ENCODE measurements around the gene EYA2.

EYA2 gene

DNA sequence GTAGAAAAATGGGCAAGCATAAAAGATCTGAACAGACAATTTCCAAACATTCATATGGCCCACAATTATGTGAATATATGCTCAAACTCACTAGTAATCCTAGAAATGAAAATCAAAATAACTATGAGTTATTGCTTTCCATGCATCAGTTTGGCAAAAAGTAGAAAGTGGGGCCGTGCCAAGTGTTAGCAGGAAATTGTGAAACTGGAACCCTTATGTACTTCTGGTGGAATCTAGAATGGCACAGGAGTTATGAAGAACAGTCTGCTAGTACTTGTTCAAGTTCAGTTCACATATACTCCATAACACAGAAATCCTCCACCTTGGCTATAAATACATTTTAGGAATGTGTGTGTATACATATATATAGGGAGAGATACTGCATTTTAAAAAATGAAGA is 89.8 kb downstream of the EYA2 start:
- DNase-seq: no peak

DNA sequence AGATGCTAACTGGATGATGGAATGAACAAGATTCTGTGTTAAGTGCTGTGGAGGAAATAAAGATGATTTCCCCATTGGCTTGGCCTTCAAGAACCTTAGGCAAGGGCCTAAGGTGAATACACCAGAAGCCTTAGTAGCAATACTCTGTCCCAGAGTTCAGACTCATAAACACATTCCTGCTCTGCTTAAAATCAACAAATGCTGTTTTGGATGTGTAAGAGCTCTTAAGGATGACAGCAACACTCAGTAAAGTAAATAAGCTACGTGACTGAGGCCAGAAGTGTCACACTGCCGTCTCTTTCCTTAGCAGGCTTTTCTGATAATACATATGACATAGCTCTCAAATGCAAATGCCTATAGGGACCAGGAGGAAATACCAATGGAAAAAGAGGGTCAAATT is 90.6 kb downstream of the EYA2 start:
- no peak for DNase-seq

DNA sequence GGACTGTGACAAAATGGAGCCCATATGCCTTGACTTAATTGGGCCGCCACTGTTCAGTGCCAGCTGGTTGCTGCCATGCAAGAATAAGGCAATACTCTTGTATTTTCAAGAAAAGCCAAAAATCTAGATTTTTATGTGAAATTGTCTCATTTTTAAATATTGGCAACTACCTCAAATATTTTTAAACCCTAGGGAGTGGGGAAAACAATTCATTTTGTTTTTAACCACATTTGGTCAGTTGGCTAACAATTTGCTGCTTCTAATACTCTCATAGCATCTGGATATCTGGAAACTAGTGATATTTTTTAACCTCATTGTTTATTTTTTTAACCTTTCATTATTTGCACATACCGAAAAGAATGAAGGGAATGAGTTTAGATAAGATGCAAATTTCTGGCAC is 91.0 kb downstream of the EYA2 start:
- DNase-seq: no peak

DNA sequence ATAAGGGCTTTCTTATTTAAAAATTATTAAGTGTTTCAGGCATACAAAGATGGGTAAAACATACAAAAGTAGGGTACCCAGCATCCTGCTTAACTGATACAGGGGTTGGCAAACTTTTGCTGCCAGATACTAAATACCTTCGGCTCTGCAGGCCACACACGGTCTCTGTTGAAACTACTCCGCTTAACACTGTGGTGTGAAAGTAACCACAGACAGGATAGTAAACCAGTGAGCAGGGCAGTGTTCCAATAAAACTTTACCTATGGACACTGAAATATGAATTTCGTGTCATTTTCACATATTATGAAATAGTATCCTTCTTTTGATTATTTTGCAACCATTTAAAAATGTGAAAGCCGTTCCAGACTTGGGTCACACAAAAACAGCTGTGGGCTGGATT is 92.4 kb downstream of the EYA2 start:
- no peak for DNase-seq

DNA sequence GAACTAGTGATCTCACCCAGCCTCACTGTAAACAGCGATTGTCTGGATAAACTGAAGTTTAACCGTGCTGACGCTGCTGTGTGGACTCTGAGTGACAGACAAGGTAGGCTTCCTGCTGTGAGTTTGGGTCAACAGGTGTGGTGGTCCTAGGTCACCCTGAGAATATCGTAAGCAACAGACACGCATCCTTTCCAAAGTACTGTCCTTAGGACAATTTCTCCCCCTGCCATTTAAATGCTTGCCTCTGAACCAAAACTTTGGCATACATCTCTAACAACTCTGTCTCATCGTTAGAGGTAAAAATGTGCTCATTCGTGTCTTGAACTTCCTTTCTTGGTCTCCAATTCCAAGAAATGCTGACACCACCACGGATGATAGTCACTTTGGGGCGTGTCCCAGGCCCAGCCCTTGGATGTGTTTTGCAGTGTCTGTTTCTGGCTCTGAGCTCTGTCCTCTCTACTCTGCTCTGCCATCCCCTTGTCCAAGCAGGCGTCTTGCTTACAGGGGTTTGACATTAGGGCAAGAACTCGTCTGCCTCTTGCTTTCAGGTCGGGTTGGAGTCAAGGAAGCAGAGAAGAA is 95.5 kb downstream of the EYA2 start:
- no peak for DNase-seq

DNA sequence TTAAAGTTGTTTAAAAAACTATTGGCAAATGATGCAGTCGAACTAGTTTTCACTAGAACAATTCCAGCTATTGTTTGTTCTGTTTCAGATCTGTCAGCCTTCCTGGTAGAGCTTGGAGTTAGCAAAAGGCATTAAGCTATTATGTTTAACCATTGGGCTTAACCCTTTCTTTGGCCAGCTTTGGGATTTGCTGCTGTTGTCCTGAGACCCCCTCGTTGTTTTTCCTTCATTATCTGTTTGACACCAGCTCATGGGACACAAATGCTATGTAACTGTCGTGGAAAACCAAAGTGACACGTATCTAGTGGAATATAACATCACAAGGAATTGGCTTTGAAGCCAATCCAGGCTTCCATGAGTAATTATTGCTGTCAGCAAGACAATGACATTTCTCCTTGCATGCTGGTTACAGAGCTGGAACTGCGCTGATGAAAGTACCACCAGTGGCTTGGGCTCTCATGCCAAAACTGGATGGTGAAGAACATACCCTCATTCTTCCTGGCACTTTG is 96.0 kb downstream of the EYA2 start:
- no peak for DNase-seq

DNA sequence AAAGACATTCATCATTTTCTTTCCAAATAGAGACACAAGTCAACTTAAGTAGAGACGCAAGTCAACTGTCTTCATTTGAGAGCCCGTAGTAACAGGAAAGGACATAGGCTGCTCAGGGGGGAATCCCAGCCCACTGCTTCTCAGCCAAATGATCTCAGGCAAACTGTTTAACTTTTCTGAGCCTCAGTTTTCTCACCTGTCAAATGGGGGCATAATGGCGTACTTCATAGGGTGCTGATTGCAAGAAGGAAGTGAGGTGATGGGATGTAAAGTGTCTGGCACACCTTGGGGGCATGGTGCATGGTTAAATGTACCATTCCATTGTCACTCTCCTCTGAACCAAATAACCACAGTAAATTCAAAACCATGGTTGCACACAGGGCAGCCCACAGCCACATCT is 96.5 kb downstream of the EYA2 start:
- no peak for DNase-seq

DNA sequence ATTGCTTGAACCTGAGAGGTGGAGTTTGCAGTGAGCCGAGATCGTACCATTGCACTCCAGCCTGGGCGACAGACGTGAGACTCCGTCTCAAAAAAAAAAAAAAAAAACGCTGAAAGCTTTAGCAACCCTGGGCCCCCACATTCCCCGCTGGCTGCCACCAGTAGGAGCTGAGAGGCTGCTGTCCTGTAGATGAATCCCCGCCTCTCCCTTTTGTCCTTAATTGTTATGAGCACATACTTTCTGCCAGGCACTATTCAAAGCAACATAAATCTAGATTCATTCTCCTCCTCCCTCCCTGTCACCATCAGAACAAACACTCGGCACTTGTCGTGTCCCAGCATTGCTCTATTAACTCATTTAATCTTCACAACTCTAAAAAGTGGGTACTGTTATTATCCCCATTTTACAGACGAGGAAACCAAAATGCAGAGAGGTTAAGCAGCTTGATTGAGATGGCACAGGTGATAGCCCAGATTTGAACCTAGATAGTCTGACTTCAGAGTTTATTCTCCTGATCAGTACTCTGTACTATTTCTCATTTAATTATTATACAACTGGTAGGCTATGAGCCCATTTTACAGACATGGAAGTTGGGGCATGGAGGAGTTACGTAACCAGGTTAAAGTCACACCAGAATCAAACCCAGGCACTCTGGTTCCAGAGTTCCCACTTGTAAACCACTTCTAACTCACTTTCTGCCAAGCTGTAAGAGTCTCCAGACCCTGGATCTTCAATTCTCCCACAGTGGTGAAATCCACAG is 97.4 kb downstream of the EYA2 start:
- no peak for DNase-seq

DNA sequence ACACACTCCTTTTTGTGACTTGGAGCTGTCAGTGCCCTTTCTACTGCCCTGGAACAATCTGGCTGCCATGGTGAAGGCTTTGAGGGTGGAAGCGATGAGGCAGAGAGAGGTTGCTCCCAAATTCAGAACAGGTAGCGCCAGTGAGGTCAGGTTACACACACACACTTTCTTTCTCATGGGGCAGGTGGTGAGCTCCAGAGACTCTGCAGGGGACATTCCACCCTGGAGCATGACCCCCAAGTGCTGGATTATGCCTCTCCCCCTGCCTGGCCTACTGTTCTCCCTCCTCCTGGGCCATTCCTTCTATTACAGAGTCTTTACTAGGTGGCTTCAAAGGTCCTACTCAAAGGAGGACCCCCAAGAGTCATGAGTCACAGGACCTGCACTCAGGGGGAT is 98.0 kb downstream of the EYA2 start:
- DNase-seq: no peak

DNA sequence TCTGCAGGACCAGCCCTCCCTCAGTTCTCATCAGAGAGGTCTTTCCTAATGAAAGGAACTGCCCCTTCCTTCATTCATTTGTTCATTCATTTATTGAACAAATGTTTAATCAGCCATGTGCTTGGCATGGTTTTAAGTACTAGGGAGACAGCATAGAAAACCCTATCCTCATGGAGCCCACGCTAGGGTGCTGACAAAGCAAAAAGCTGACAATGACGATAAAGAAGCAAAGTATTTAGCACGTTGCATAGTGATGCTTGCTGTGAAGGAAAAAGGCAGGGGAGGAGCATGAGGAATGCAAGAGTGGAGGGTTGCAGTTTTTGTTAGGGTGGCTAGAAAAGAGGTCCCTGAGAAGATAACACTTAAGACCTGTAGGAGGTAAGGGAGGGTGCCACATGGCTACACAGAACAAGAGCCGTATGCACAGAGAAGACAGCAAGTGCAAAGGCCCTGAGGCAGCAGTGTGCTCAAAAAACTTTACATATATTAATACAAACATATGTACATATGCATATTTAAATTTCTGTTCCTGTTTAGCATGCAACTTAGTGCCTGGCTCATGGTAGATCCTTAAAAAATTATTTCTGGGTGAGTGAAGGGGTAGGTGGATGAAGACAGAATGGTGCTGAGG is 98.9 kb downstream of the EYA2 start:
- no peak for DNase-seq

DNA sequence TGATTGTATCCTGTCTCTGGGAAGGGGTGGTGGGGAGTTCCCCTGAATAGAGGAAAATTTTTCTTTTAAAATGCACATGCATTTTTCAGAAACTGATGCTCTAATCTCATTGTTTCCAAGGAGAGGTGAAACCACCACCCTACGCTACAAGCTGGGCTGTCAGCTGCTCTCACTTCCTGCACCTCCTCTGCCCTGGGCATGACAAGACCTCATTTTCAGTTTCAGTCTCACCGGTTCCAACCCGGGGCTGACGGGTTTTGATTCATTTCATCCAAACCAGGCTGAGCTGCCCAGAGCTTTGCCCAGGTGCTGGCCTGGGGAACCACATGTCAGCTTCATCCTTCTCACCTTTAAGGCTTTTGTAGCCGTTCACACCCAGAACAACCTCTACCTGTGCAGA is 99.7 kb downstream of the EYA2 start:
- no peak for DNase-seq

DNA sequence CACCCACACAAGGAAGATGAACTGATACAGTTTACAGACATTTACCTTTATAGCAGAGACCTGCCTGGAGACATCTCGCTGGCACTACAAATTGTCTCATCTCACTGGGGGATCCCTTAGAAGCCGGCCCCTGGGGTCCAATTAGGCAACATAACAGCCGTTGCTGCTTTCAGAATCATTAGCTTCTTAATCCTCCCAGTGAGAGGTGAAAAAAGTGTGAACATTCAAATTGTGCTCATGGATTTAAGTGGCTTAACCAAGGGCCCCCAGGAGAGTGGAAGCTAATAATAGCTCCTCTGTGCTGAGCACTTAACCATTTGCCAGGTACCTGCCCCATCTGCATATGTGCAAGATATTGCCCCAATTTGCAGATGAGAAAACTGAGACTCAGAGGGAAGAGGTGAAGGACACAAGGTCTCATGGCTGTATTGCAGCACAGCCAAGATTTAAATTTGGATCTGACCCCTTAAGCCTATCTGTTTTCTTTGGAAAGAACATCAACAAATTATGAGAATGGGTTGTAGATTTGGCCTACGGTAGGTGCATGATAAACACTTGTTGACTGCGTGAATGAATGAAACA is 101.0 kb downstream of the EYA2 start:
- DNase-seq: no peak

DNA sequence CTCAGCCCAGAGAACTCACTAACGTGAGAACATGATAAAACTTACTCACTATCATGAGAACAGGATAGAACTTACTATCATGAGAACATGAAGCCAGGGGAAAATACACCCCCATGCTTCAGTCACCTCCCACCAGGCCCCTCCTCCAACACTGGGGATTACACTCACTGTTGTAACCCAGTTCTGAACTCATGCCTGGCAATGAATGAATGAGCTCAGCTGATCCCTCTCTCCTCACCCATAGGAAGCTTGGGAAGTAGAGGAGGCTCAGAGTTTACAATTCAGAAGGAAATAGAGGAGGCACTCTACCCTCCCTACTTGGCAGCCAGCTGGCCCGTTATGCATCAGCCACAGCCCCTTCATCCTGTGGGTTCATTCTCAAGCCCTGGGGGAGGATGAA is 102.5 kb downstream of the EYA2 start:
- DNase-seq: no peak

DNA sequence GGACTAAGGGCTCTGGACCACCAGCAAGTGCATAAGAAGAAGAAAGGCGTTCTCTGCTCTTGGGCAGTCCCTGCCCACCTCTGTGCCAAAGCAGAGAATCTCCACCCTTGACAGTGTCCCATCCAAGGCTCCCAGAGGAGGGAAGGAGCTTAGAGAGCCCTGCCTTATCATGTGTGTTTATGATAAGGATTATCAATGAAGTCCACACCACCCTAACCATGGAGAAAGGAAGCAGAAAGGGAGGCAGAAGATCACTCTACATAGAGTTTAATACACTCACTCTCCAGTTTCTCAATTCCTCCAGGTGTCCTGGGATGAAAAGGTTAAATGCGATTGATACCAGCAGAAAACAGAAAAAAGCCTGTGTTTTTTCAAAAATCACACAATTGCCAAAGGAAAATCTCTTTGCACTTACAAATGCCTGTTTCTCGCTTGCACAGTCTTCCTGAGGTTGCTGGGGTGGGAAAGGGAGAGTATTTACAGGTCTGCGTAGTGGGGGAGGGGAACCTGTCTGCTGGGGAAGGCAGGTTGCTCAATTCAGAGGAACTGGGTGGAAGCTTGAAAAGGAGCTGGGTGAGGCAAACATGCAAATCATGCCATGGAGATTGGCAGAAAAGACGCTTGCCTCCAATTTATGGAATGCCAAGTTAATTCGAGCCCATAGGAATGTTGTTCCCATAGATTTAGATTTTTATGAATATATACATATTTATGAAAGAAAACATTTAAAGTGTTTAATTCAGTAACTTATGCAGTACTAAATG is 104.0 kb downstream of the EYA2 start:
- DNase-seq: no peak

DNA sequence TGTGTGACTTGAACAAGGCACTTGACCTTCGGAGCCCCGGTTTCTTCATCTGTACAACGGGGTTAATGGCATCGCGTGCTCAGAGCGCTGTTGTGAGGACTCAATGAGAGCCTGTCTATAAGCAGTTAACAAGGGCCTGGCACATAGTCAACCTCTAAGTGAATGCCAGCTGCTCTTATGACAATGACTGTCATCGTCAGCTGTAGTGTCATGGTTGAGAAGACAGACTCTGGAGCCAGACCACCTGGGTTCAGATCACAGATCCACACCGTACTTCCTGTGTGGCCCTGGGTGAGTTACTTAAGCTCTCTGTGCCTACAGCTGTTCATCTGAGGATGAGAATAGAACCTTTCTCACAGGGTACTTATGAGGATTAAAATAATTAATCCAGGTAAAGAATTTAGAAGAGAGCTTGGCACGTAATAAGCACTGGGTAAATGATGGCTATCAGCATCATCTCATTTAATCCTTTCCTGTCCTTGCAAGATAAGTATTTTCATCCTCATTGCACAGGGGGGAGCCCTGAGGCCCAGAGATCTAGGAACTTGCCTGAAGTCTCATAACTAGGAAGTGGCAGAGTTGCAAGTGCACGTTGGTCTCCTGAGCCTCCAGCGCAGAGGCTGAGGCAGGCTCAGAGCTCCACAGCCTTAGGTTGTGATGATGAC is 105.3 kb downstream of the EYA2 start:
- no peak for DNase-seq

DNA sequence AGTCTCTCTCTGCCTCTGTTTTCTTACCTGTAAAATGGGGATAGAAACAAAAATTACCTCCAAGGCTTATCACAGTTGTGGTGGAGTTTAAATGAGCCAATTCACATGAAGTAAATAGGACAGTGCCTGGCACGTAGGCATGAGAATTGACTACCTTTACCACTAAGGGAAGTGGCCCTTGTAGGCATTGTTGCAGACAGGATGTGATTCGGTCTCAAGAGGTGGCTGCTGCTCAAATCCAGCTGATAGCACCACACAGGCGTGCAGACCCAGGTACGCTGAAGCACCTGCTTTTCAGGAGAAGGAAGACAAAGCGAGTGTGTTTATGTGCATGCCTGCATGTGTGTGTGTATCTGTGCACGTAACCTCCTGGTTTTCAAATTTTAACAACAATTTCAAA is 108.6 kb downstream of the EYA2 start:
- DNase-seq: no peak

DNA sequence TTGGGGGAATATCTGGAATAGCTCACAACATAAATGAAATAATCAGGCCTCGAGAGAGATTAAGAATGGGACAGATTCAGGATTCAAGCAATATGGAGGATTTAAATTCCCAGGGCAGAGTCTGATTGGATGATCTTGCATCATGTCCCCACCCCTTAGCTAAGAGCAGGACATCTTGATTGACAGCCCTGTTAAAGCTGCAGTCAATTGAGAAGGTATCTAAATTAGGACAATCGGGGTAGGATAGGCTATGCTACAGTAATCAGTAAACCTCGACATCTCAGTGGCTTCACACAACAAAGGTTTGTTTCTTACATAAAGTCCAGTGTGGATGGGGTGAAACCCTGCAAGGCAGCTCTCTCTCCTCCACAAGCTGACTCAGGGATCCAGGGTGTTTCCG is 109.5 kb downstream of the EYA2 start:
- no peak for DNase-seq

DNA sequence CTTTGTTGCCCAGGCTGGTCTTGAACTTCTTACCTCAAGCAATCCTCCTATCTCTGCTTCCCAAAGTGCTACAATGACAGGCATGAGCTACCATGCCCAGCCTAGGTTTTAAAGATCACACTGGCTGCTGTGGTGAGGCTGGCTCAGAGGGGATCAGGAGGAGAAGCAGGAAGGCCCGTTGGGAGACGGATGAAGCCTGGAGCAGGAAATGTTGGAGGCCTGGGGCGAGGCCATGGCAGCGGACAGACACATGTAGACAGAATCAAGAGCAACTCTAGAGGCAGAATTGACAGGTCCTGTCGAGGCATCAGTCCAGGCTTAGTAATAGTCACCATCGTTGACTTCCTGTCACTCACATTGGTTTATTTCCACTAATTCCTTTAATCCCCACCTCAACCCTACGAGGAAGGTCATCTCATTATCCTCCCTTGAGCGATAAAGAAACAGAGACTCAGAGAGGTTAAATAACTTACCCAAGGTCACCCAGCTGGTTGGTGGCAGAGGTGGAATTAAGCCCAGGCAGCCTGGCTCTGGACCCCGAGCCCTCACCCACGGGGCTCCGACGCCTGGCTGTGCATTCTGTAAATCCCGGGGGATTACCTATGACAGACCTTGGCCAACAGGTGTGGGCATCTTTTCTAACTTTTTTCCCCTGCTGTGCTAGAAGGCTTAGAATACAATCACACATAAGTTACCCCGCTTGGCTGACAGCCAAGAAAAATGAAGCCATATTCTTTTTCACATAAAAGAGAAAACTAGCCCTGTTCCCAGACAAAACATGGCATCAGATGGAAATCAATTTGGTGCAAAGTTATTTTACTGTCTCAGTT is 113.4 kb downstream of the EYA2 start:
- DNase-seq: no peak

DNA sequence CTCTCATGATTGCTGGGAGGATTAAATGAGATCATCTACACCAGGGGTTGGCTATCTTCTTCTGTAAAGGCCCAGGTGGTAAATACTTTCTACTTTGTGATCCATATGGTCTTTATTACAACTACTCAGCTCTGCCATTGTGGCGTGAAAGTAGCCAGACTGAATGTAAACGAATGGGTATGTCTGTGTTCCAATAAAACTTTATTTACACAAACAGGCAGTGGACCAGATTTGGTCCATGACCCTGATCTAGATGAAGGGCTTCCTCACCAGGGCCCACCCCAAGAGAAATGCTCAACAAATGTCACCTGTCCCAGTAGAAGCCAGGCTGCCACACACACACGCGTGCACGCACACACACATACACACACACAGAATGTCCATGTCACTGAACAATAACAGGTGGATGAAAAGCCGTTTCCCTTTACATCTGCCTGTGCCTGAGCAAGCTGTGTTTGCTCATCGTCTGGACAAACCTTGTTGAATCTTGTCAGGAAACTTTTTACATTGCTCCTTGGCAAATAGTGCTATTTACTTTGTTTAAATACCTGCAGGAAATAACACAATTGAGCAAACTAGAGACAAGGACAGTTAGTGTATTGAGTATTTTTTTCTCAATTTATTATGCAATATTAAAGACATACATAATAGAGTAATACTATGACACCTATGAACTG is 114.3 kb downstream of the EYA2 start:
- DNase-seq: no peak

DNA sequence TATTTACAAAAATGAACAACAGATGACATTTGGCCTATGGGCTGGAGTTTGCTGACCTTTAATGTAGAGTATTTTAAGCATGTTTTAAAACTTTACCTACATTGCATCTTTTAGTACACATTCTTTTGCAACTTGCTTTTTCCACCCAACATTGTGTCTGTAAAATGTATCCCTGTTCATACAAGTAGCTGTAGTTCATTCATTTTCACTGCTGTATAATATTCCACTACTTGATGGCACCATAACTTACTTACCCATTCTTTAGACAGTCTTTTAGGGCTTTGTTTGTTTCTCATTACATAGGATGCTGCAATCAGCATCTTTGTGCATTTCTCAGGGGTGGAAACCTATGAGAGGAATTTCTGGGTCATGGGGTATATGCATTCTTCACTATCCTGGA is 115.1 kb downstream of the EYA2 start:
- no peak for DNase-seq

DNA sequence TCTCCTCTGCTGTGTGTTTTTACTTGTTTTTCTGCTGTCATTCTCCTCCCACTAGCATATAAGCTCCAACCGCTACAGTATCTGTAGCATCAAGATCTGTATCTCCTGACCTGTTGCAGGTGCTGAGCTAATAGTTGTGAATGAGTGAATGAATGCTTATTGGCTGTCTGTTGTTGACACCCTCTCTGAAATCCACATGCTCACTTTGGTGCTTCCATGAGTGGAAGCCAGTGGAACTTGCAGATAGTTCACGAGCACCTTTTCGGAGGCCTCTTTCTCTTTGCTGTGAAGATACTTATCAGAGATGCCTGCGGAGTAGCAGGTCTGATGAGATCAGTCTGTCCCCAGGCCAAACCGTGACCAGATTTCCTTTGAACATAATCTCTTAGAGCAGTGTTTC is 117.3 kb downstream of the EYA2 start:
- no peak for DNase-seq

Measured in GDM1 (cell line).